Vagina (tissue), 2 donors: ENCODE data around the gene OXER1.

Source experiments
- POLR2A ChIP-seq, 2 donors: fragments of 450-650 bp; IDR thresholded peaks; one replicate each; pipeline ENCODE4 v1.6.1; 2017; ENCODE audit warnings: antibody characterized with exemption in 2 of 2, mild to moderate bottlenecking in 2 of 2, moderate library complexity in 2 of 2
- TF ChIP-seq, protein P1 (sequence below), 3 experiments: fragments of 450-650 bp in 2 of 3; fragments of 200-600 bp in 1 of 3; sonication (generic) in 1 of 3; IDR thresholded peaks; one replicate each; pipeline ENCODE4 v1.5.1; 2017 to 2019; ENCODE audit warnings: antibody characterized with exemption in 3 of 3, mild to moderate bottlenecking in 2 of 3, moderate library complexity in 2 of 3

DNA sequence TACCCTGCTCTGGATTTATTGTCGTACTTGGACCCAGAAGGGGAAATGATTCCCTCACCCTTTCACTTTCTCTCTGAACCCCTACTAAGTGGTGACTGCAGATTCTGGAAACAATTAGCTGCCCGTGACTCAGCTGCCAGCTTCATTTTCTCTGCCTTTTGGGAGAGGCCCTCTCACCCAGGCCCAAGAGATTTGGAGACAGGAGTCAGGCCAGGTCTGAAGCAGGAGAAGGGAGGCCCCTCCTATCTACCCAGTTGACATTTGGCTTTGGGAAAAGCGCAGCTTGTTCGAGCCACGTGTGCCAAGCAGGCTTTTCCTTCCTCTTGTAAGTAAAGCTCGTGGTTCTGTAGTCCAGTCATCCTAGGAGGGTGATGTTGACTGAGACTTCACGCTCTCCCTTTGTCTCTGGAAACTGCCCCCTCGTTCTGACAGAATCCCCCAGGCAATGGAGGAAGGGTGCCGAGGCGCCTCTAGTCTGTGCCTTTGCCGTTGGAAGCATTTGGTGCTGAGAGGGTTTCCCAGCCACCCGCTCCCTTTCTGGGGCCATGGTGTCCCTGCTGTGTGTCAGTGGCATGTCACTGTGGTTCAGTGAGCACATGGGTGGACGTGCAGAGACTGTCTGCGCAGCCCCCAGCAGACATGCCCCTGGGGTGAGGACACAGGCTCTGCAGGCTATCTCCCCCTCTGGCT is 8.6 kb downstream of the OXER1 start:
- TF ChIP-seq, protein P1, sequence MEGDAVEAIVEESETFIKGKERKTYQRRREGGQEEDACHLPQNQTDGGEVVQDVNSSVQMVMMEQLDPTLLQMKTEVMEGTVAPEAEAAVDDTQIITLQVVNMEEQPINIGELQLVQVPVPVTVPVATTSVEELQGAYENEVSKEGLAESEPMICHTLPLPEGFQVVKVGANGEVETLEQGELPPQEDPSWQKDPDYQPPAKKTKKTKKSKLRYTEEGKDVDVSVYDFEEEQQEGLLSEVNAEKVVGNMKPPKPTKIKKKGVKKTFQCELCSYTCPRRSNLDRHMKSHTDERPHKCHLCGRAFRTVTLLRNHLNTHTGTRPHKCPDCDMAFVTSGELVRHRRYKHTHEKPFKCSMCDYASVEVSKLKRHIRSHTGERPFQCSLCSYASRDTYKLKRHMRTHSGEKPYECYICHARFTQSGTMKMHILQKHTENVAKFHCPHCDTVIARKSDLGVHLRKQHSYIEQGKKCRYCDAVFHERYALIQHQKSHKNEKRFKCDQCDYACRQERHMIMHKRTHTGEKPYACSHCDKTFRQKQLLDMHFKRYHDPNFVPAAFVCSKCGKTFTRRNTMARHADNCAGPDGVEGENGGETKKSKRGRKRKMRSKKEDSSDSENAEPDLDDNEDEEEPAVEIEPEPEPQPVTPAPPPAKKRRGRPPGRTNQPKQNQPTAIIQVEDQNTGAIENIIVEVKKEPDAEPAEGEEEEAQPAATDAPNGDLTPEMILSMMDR (IDR thresholded peaks at IDR 0.05): no peak
- TF ChIP-seq POLR2A (IDR thresholded peaks at IDR 0.05): no peak
